Bronchial epithelial cell (primary cell): ENCODE data around the gene KRT1. TPM values are rescaled to one million over a fixed set of nuclear protein-coding genes. Genes with fewer than 3 reads are reported as not detected.
A peak's percentile ranks its signal among the peaks of the same experiment; 100 is the strongest.

Source experiments
- DNase-seq: peaks from one replicate; pipeline ENCODE4 v3.0.0-alpha.2; 2010; ENCODE audit warnings: low read depth
- FAIRE-seq: peaks from 2 replicates; lab custom pipeline; 2011; peaks lifted over from hg19 to GRCh38; lab: Jason Lieb, UNC
- H3K27me3 ChIP-seq: 2 replicates; pipeline ENCODE4 v1.5.1; 2011; ENCODE audit warnings: low read length; ENCODE audit not compliant: control insufficient read depth, insufficient read depth
- H3K36me3 ChIP-seq: 2 replicates; pipeline ENCODE4 v1.5.1; 2011; ENCODE audit warnings: low read length; ENCODE audit not compliant: control insufficient read depth, insufficient read depth
- H3K4me3 ChIP-seq: 2 replicates; pipeline ENCODE4 v1.5.1; 2011; ENCODE audit warnings: mild to moderate bottlenecking, low read depth, low read length, control low read depth
- total RNA-seq: library from RNA; depleted of rRNA; stranded (reverse); fragments of >200 nt; gene quantifications from 2 replicates; pipeline ENCODE4 v1.2.1, GENCODE V29; 2014
- TF ChIP-seq, protein P1 (sequence below): IDR thresholded peaks from 2 replicates; pipeline ENCODE4 v1.5.1; 2011; ENCODE audit warnings: mild to moderate bottlenecking, moderate library complexity, low read length, control low read depth, inconsistent platforms; ENCODE audit not compliant: insufficient read depth, severe bottlenecking

Gene KRT1
- total RNA-seq, 1 donor from 2014 or later, result not detected

GRCh38 chr12:52628841-52629240, 51.4 kb downstream of the KRT1 start:
- TF ChIP-seq, protein P1, sequence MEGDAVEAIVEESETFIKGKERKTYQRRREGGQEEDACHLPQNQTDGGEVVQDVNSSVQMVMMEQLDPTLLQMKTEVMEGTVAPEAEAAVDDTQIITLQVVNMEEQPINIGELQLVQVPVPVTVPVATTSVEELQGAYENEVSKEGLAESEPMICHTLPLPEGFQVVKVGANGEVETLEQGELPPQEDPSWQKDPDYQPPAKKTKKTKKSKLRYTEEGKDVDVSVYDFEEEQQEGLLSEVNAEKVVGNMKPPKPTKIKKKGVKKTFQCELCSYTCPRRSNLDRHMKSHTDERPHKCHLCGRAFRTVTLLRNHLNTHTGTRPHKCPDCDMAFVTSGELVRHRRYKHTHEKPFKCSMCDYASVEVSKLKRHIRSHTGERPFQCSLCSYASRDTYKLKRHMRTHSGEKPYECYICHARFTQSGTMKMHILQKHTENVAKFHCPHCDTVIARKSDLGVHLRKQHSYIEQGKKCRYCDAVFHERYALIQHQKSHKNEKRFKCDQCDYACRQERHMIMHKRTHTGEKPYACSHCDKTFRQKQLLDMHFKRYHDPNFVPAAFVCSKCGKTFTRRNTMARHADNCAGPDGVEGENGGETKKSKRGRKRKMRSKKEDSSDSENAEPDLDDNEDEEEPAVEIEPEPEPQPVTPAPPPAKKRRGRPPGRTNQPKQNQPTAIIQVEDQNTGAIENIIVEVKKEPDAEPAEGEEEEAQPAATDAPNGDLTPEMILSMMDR, result no peak
- DNase-seq (no peak), FAIRE-seq (no peak)

GRCh38 chr12:52628111-52628507, 52.1 kb downstream of the KRT1 start:
- no peak for FAIRE-seq
- no peak for DNase-seq
- H3K4me3 ChIP-seq, result no peak overlapping the region
- H3K36me3 ChIP-seq, result no peaks in the 10 kb centered on the region
- TF ChIP-seq, protein P1, result no peak
- peaks cover 5% of the 10 kb centered on the region for H3K27me3 ChIP-seq

More at GRCh38 chr12:52628841-52629240, 51.4 kb downstream of the KRT1 start:
- Histone ChIP-seq H3K36me3 (no peaks in the 10 kb centered on the region), H3K27me3 (peaks cover 7% of the 10 kb centered on the region), H3K4me3 (no peak overlapping the region)

GRCh38 chr12:52627395-52628110, 52.7 kb downstream of the KRT1 start:
- Histone ChIP-seq H3K4me3 (no peak overlapping the region), H3K27me3 (peaks cover 5% of the 10 kb centered on the region), H3K36me3 (no peaks in the 10 kb centered on the region)
- DNase-seq (no peak), FAIRE-seq (peak; percentile 58)
- TF ChIP-seq, protein P1, result no peak

Other genes with a start within 250 kb of the KRT1 start
- gene KRT75, start 246.0 kb downstream of the KRT1 start, total RNA-seq, result 1.8 and 7.3 TPM in 2 replicates
- 287 and 1,881 TPM in 2 replicates for gene KRT6B, start 228.3 kb downstream of the KRT1 start, total RNA-seq
- 16.8 and 138 TPM in 2 replicates for gene KRT6C, start 206.6 kb downstream of the KRT1 start, total RNA-seq
- gene KRT6A, start 187.2 kb downstream of the KRT1 start, total RNA-seq, result 13,929 and 17,192 TPM in 2 replicates
- 6,770 and 10,597 TPM in 2 replicates for gene KRT5, start 160.0 kb downstream of the KRT1 start, total RNA-seq
- not detected in 2 replicates for gene KRT71, start 127.3 kb downstream of the KRT1 start, total RNA-seq
- 0.13 TPM in 1 of 2 replicates, not detected in the other for gene KRT74, start 106.6 kb downstream of the KRT1 start, total RNA-seq
- gene KRT72, start 78.9 kb downstream of the KRT1 start, total RNA-seq, result not detected in 2 replicates
- gene KRT73, start 61.8 kb downstream of the KRT1 start, total RNA-seq, result not detected in 2 replicates
- gene KRT2, start 28.2 kb downstream of the KRT1 start, total RNA-seq, result not detected in 2 replicates
- gene KRT77, start 23.1 kb upstream of the KRT1 start, total RNA-seq, result under 0.01 TPM in 1 of 2 replicates, not detected in the other
- gene KRT76, start 96.9 kb upstream of the KRT1 start, total RNA-seq, result not detected in 2 replicates
- gene KRT3, start 115.7 kb upstream of the KRT1 start, total RNA-seq, result under 0.01 and 0.13 TPM in 2 replicates
- gene KRT4, start 133.7 kb upstream of the KRT1 start, total RNA-seq, result 66.6 and 171 TPM in 2 replicates
- under 0.01 and 0.26 TPM in 2 replicates for gene KRT79, start 153.9 kb upstream of the KRT1 start, total RNA-seq
- gene KRT78, start 168.6 kb upstream of the KRT1 start, total RNA-seq, result 5.3 and 17.0 TPM in 2 replicates
- 146 and 309 TPM in 2 replicates for gene KRT8, start 224.7 kb upstream of the KRT1 start, total RNA-seq